T-cell (primary cell): Measurements from ENCODE around the gene KHNYN. TPM values are rescaled to one million over a fixed set of nuclear protein-coding genes. Genes with fewer than 3 reads are reported as not detected.

Source experiments
- ATAC-seq, 4 experiments: fragments of 200-7000 bp in 3 of 4; fragments of 150-1000 bp in 1 of 4; cut with Tn5 transposase; replicated peaks in 1 of 4; 1 replicate in 3 of 4; 2 replicates in 1 of 4; pipeline ENCODE4 v1.10.0; 2021; ENCODE audit warnings: moderate library complexity in 3 of 4, mild to moderate bottlenecking in 2 of 4, moderate number of reproducible peaks in 1 of 4
- CTCF ChIA-PET, 2 donors: fragments of 300-600 bp; sonication (Branson Sonifier 250); formaldehyde crosslinking; loops; one replicate each; lab custom pipeline; 2022; ENCODE audit warnings: antibody characterized with exemption in 2 of 2; lab: Charles Lee
- POLR2A ChIA-PET, 2 donors: fragments of 300-600 bp; sonication (Branson Sonifier 250); formaldehyde crosslinking; loops; one replicate each; lab custom pipeline; 2022; ENCODE audit warnings: antibody characterized with exemption in 2 of 2; lab: Charles Lee
- DNase-seq, 35 experiments: peaks; one replicate each; pipeline versions ENCODE4 v3.0.0 to v3.0.0-alpha.2; 2013 to 2023
- H3K27ac ChIP-seq: one replicate; pipeline ENCODE4 v1.5.1; 2013; ENCODE audit warnings: low read length
- H3K27me3 ChIP-seq, 2 experiments: replicated peaks in 1 of 2; 1 replicate in 1 of 2; 2 replicates in 1 of 2; pipeline versions ENCODE4 v1.6.1 to v1.7.0; 2013; ENCODE audit warnings: low read length in 1 of 2, mixed read lengths in 1 of 2; ENCODE audit not compliant: control insufficient read depth in 2 of 2, insufficient read depth in 2 of 2; ENCODE audit errors: extremely low read depth in 1 of 2
- H3K36me3 ChIP-seq, 2 donors: 1 replicate in 1 of 2; 2 replicates in 1 of 2; pipeline versions ENCODE4 v1.6.1 to v1.7.0; 2013; ENCODE audit warnings: low read length in 1 of 2; ENCODE audit not compliant: control insufficient read depth in 2 of 2, insufficient read depth in 1 of 2; ENCODE audit errors: extremely low read depth in 1 of 2
- H3K4me1 ChIP-seq, 2 experiments: 1 replicate in 1 of 2; 2 replicates in 1 of 2; pipeline versions ENCODE4 v1.6.1 to v1.7.0; 2013; ENCODE audit warnings: low read length in 2 of 2, mixed read lengths in 1 of 2; ENCODE audit not compliant: insufficient read depth in 2 of 2, control insufficient read depth in 1 of 2; ENCODE audit errors: extremely low read depth in 1 of 2
- H3K4me3 ChIP-seq, 2 donors: 1 replicate in 1 of 2; 2 replicates in 1 of 2; pipeline versions ENCODE4 v1.5.1 to v1.7.0; 2013; ENCODE audit warnings: mild to moderate bottlenecking in 2 of 2, low read length in 1 of 2, moderate library complexity in 1 of 2; ENCODE audit not compliant: control insufficient read depth in 1 of 2; ENCODE audit errors: extremely low read depth in 1 of 2
- H3K9me3 ChIP-seq: 2 replicates; pipeline ENCODE4 v1.7.0; 2013
- H3K27ac Mint-ChIP-seq, 2 donors: one replicate each; pipeline ENCODE4 v1.8.0; 2020 to 2021; ENCODE audit warnings: mild to moderate bottlenecking in 2 of 2, mixed read lengths in 2 of 2
- H3K27me3 Mint-ChIP-seq, 2 donors: one replicate each; pipeline ENCODE4 v1.8.0; 2021 to 2022; ENCODE audit warnings: mixed read lengths in 2 of 2
- H3K36me3 Mint-ChIP-seq: one replicate; pipeline ENCODE4 v1.8.0; 2021; ENCODE audit warnings: mixed read lengths
- H3K4me1 Mint-ChIP-seq, 3 donors: one replicate each; pipeline ENCODE4 v1.8.0; 2020 to 2022; ENCODE audit warnings: mixed read lengths in 3 of 3, mild to moderate bottlenecking in 1 of 3
- H3K4me3 Mint-ChIP-seq, 3 donors: one replicate each; pipeline ENCODE4 v1.8.0; 2020 to 2022; ENCODE audit warnings: mild to moderate bottlenecking in 3 of 3, mixed read lengths in 3 of 3, moderate library complexity in 3 of 3
- H3K9me3 Mint-ChIP-seq, 3 donors: one replicate each; pipeline ENCODE4 v1.8.0; 2020 to 2022; ENCODE audit warnings: mixed read lengths in 3 of 3
- WGBS: methylation state at CpG from one replicate; pipeline ENCODE4 v1.1.5; 2013; ENCODE audit warnings: missing lambda C conversion rate; ENCODE audit not compliant: insufficient coverage; 5-methylcytosine and 5-hydroxymethylcytosine counted together
- total RNA-seq, 35 experiments: library from RNA in 6 of 35; stranded (reverse) in 6 of 35; fragments of 120-200 nt in 1 of 35; gene quantifications; one replicate each; pipeline versions ENCODE4 v1.2.1 to v1.2.4 and lab custom pipeline; 2013 to 2026

Gene KHNYN
- total RNA-seq, 5 donors from 2014 or later (not counting 1 experiment from before 2014, with no cell fraction given), result 126 to 166 (median 146) TPM

DNA sequence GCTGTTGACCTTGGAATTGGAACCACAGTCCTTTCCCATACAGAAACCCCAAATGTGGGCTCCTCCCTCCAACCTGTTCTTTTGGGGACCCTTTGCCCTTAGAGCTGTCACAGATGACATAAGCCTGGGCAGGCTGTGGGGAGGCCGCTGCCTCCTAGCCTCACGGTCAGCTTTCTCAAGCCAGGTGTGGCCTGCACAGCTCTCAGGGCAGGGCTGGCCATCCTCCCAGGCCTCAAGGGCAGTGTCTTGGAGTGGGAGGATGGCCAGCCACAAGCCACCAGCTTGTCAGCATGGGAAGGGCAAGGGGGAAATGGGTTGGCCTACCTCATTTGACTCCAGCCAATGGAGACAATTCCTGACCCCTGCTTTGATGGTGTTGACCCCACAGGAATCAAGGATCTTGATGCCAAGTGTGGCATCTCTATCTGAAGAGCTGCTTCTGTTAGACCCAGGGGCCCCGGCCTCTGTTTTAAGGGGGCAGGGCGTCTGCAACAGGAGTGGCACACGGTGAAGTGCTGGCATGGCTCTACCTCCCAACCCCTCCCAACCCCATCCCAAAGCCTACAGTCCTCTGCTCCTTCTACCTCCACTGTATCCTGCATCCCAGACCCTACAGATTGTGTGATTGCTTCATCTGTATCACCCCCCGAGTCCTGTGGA, 11.8 kb upstream of the KHNYN start:
- POLR2A ChIA-PET, result no interaction called here
- H3K4me1 Mint-ChIP-seq, result no peaks in the 10 kb centered on the region
- Histone ChIP-seq H3K9me3 (no peaks in the 10 kb centered on the region), H3K27ac (no peak overlapping the region), H3K27me3 (peaks cover 0 to 31% of the 10 kb centered on the region in 2 experiments), H3K4me3 (no peak overlapping the region), H3K4me1 (peaks cover 2 to 4% of the 10 kb centered on the region in 2 experiments), H3K36me3 (no peaks in the 10 kb centered on the region)
- H3K9me3 Mint-ChIP-seq, result no peaks in the 10 kb centered on the region
- WGBS, result 82% methylated on average over 5 of the region's 6 CpGs
- H3K4me3 Mint-ChIP-seq, result no peak overlapping the region
- no peak overlapping the region for H3K27ac Mint-ChIP-seq
- H3K36me3 Mint-ChIP-seq, result no peaks in the 10 kb centered on the region
- peaks cover 5 to 9% of the 10 kb centered on the region in 2 donors for H3K27me3 Mint-ChIP-seq
- DNase-seq, result no peak
- CTCF ChIA-PET, result interaction anchor here in 1 of 2 donors (0.6 kb wide), 1 partner anchor 82 kb away, joined by 7 read pairs; no protein-coding TSS in a partner anchor
- ATAC-seq, result no peak

DNA sequence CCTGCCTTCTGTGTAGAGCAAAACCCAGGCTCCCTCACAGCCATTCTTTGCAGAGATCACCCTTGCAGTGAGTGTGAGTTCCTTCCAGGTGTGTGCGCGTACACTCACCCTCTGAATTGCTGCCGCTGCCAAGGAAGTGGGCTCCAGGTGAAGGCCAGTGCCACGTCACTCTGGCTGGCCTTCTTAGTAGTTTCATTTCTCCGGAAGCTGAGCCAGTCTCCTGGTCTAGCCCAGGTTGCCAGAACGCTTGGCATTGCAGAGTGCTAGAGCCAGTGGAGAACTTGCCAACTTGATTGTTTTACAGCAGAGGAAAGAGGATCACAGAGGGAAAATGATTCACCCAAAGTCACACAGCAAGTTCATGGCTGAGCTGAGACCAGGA, 11.3 kb upstream of the KHNYN start:
- Mint-ChIP-seq H3K27ac (no peak overlapping the region), H3K4me3 (no peak overlapping the region), H3K27me3 (peaks cover 5 to 9% of the 10 kb centered on the region in 2 donors), H3K4me1 (no peaks in the 10 kb centered on the region), H3K36me3 (no peaks in the 10 kb centered on the region), H3K9me3 (no peaks in the 10 kb centered on the region)
- Histone ChIP-seq H3K27ac (no peak overlapping the region), H3K4me1 (peaks cover 2 to 5% of the 10 kb centered on the region in 2 experiments), H3K4me3 (no peak overlapping the region), H3K27me3 (peaks cover 0 to 31% of the 10 kb centered on the region in 2 experiments), H3K36me3 (no peaks in the 10 kb centered on the region), H3K9me3 (no peaks in the 10 kb centered on the region)
- DNase-seq, result no peak
- no peak for ATAC-seq
- ChIA-PET POLR2A (no interaction called here), CTCF (interaction anchor here (0.6 to 1.7 kb wide), 2 partner anchors 13 to 82 kb away, joined by 5 to 7 read pairs; no protein-coding TSS in a partner anchor)
- WGBS, result 74% methylated on average over 6 of the region's 6 CpGs

DNA sequence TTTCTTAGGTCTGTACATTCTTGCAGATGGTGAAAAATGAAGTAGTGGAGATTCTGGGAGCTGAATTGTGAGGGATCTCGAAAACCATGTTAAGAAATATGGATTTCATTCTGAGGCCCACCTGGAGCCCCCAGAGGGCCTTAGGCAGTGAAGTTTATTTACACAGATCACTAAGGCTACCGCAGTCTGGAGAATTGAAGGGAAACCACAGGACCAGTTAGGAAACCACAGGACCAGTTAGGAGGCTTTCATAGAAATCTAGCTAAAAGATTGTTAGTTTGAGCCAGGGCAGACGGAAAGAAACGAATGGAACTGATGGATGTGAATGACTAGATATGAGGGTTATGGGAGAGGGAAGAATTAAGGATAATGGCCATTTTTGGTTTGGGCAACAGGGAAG, 7.5 kb upstream of the KHNYN start:
- Mint-ChIP-seq H3K27me3 (peaks cover 5 to 6% of the 10 kb centered on the region in 2 donors), H3K4me3 (no peak overlapping the region), H3K4me1 (peaks cover 19 to 25% (median 23%) of the 10 kb centered on the region in 3 donors), H3K27ac (no peak overlapping the region), H3K9me3 (no peaks in the 10 kb centered on the region), H3K36me3 (no peaks in the 10 kb centered on the region)
- POLR2A ChIA-PET, result interaction anchor here in 1 of 2 donors (0.6 to 0.8 kb wide), 2 partner anchors 9 to 107 kb away, joined by 3 to 4 read pairs; no protein-coding TSS in a partner anchor
- DNase-seq (no peak), ATAC-seq (peak in 1 of 4 experiments; percentile 35)
- Histone ChIP-seq H3K36me3 (no peaks in the 10 kb centered on the region), H3K4me1 (peaks cover 13 to 14% of the 10 kb centered on the region in 2 experiments), H3K4me3 (no peak overlapping the region), H3K27me3 (peaks cover 0 to 10% of the 10 kb centered on the region in 2 experiments), H3K9me3 (no peaks in the 10 kb centered on the region), H3K27ac (no peak overlapping the region)
- 22% methylated on average over 2 of the region's 4 CpGs for WGBS
- CTCF ChIA-PET, result interaction anchor here (0.6 to 1.0 kb wide), 2 partner anchors 8 to 9 kb away, joined by 3 to 7 read pairs; no protein-coding TSS in a partner anchor

DNA sequence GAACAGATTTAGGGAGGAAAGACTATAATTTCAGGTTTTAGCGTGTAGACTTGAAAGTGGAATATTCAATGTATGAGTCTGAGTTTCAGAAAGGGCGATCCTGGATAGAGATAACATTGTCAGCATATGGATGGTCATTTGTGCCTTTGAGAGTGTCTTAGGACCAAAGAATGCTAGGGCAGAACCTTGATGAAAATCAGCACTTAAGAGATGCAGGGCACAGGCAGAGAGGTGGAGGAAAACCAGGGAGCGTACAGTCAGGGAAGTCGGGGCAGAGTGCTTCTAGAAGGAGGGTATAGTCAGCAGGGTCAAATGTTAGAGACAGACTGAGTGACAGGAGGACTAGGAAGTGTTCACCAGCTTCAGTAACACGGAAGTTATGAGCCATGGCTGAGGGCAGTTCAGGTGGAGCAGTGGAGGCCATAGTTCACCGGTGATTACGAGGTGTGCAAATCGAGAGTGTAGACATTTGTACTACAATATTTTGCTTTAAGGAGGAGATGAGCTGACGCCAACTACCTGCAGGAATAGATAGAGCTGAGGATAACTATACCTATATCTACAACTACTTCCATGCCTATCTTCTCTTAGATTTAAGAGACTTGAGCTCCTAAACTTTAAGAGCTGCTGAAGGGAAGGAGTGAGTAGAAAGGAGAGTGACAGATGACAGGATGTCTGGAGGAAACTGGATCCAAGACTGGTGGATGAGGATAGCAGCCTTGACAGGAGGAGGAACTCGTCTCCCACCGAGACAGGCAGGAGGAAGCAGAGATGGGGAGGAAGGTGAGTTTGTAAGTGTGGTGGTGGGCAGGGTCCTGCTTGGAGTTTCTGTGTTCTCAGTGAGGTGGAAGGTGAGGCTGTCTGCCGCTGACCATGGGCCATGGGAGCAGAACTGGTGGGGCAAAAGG, 6.8 kb upstream of the KHNYN start:
- 64% methylated on average over 7 of the region's 12 CpGs for WGBS
- no peak overlapping the region for H3K27ac ChIP-seq
- Mint-ChIP-seq H3K9me3 (no peaks in the 10 kb centered on the region), H3K27me3 (peaks cover 5 to 6% of the 10 kb centered on the region in 2 donors), H3K36me3 (no peaks in the 10 kb centered on the region), H3K4me3 (no peak overlapping the region), H3K4me1 (peaks cover 22 to 30% (median 28%) of the 10 kb centered on the region in 3 donors), H3K27ac (no peak overlapping the region)
- H3K4me1 ChIP-seq, result peaks cover 19 to 20% of the 10 kb centered on the region in 2 experiments
- ChIA-PET POLR2A (interaction anchor here (0.5 to 1.0 kb wide), 6 partner anchors 8 to 333 kb away, joined by 3 to 6 read pairs (median 4); no protein-coding TSS in a partner anchor), CTCF (interaction anchor here in 1 of 2 donors (1.0 to 1.2 kb wide), 1 partner anchor 9 kb away, joined by 5 to 7 read pairs; no protein-coding TSS in a partner anchor)
- DNase-seq, result no peak
- peaks cover 0 to 8% of the 10 kb centered on the region in 2 experiments for H3K27me3 ChIP-seq
- H3K4me3 ChIP-seq, result no peak overlapping the region
- no peaks in the 10 kb centered on the region for H3K36me3 ChIP-seq
- no peak for ATAC-seq
- no peaks in the 10 kb centered on the region for H3K9me3 ChIP-seq

DNA sequence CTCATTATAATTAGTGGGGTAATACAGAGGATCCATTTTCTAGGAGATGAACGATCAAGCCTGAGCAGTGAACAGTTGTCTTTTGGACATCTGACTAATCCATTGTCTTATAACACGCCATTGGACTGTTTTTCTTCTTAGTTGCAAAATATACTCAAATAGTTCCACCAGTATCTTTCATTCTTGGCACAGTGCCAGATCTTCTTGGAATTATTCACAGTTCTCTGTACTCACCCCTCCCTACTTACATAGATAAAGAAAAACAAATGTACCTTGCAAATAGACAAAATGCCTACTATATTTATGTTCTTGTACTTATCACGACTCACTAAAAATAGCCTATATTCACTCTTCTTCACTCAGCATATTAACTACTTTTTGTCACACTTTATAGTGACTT, 4.0 kb upstream of the KHNYN start:
- Histone ChIP-seq H3K4me1 (peaks cover 25 to 43% of the 10 kb centered on the region in 2 experiments), H3K27ac (no peak overlapping the region), H3K27me3 (peaks cover 0 to 3% of the 10 kb centered on the region in 2 experiments), H3K9me3 (no peaks in the 10 kb centered on the region), H3K36me3 (no peaks in the 10 kb centered on the region), H3K4me3 (no peak overlapping the region)
- Mint-ChIP-seq H3K9me3 (no peaks in the 10 kb centered on the region), H3K27ac (peak overlapping the region in 1 of 2 donors; percentile 88), H3K27me3 (no peaks in the 10 kb centered on the region), H3K4me1 (peaks cover 29 to 45% (median 44%) of the 10 kb centered on the region in 3 donors), H3K4me3 (peak overlapping the region in 1 of 3 donors; percentile 1), H3K36me3 (no peaks in the 10 kb centered on the region)
- WGBS, result 40% methylated on average over 1 of the region's 3 CpGs
- ATAC-seq (no peak), DNase-seq (peak in 1 of 35 experiments; percentile 34)
- ChIA-PET POLR2A (interaction anchor here in 1 of 2 donors (0.7 kb wide), 1 partner anchor 20 kb away, joined by 3 read pairs; no protein-coding TSS in a partner anchor), CTCF (interaction anchor here in 1 of 2 donors (1.0 to 1.1 kb wide), 2 partner anchors 11 to 13 kb away, joined by 3 to 4 read pairs; no protein-coding TSS in a partner anchor)
